Left ventricle myocardium inferior (tissue), 1 donor: ENCODE results near the gene GUCA2B. TPM values are rescaled to one million over a fixed set of nuclear protein-coding genes. Genes with fewer than 3 reads are reported as not detected.

ENCODE experiments used
- DNase-seq: peaks from one replicate; pipeline ENCODE4 v3.0.0-alpha.2; 2020
- H3K27ac ChIP-seq: fragments of 200-600 bp; replicated peaks from 2 replicates; pipeline ENCODE4 v1.8.0; 2021
- H3K27me3 ChIP-seq: fragments of 200-600 bp; 2 replicates; pipeline ENCODE4 v1.8.0; 2021; ENCODE audit warnings: low read depth
- H3K36me3 ChIP-seq: fragments of 200-600 bp; 2 replicates; pipeline ENCODE4 v1.8.0; 2021
- H3K4me1 ChIP-seq: fragments of 200-600 bp; 2 replicates; pipeline ENCODE4 v1.8.0; 2021
- H3K4me3 ChIP-seq: fragments of 200-600 bp; 2 replicates; pipeline ENCODE4 v1.8.0; 2021; ENCODE audit warnings: mild to moderate bottlenecking, moderate library complexity
- H3K9me3 ChIP-seq: fragments of 200-600 bp; replicated peaks from 2 replicates; pipeline ENCODE4 v1.8.0; 2021
- intact Hi-C: fragments of 100-400 bp; cut with micrococcal nuclease; formaldehyde crosslinking; loops from one replicate; pipeline ENCODE4 v1.11.0; 2022
- total RNA-seq: library from RNA; stranded (reverse); fragmentation: NEBNext Ultra II Directional; extraction: Animal tissue kit (Norgen Biotek cat#: 25700); gene quantifications from one replicate; pipeline ENCODE4 v1.2.1, GENCODE V29; 2021
- TF ChIP-seq, protein P1 (sequence below): fragments of 200-600 bp; IDR thresholded peaks from 2 replicates; pipeline ENCODE4 v1.8.0; 2021; ENCODE audit warnings: antibody characterized with exemption, mild to moderate bottlenecking, borderline replicate concordance
- donor health status: DM: no; HTN: yes; CAD: no; lungs with severe emphysema.

GUCA2B gene
- total RNA-seq, 1 donor from 2014 or later = not detected

GRCh38 chr1:42146626-42147320, 6.4 kb upstream of the GUCA2B start:
- no peaks in the 10 kb centered on the region for H3K36me3 ChIP-seq
- intact Hi-C loops = no loop called here
- TF ChIP-seq, protein P1, sequence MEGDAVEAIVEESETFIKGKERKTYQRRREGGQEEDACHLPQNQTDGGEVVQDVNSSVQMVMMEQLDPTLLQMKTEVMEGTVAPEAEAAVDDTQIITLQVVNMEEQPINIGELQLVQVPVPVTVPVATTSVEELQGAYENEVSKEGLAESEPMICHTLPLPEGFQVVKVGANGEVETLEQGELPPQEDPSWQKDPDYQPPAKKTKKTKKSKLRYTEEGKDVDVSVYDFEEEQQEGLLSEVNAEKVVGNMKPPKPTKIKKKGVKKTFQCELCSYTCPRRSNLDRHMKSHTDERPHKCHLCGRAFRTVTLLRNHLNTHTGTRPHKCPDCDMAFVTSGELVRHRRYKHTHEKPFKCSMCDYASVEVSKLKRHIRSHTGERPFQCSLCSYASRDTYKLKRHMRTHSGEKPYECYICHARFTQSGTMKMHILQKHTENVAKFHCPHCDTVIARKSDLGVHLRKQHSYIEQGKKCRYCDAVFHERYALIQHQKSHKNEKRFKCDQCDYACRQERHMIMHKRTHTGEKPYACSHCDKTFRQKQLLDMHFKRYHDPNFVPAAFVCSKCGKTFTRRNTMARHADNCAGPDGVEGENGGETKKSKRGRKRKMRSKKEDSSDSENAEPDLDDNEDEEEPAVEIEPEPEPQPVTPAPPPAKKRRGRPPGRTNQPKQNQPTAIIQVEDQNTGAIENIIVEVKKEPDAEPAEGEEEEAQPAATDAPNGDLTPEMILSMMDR = peak; percentile 81
- H3K27me3 ChIP-seq = peaks cover 53% of the 10 kb centered on the region
- H3K9me3 ChIP-seq = no peaks in the 10 kb centered on the region
- no peak overlapping the region for H3K27ac ChIP-seq
- H3K4me1 ChIP-seq = peaks cover under 1% of the 10 kb centered on the region
- no peak overlapping the region for H3K4me3 ChIP-seq
- DNase-seq = peak; percentile 63

DNA sequence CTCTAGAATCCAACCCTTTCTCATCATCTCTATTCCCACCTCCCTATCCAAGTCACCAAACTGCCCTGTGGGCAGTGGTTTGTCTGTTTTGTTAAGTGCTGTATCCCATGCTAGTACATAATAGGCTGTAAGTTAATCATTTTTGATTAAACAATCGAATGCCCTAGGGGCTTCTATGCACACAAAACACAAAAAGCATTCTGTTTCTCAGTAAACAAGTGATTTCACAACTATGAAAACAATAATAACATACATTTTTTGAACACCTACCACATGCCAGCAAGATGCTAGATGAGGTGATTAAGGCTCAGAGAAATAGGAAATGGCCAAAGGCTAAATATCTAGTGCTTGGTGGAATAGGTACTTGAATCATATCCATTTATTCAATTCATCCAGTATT, 5.0 kb upstream of the GUCA2B start:
- H3K4me1 ChIP-seq = peaks cover 11% of the 10 kb centered on the region
- H3K36me3 ChIP-seq = no peaks in the 10 kb centered on the region
- H3K27me3 ChIP-seq = peaks cover 40% of the 10 kb centered on the region
- DNase-seq = no peak
- H3K4me3 ChIP-seq = no peak overlapping the region
- no peak overlapping the region for H3K27ac ChIP-seq
- intact Hi-C loops = no loop called here
- no peaks in the 10 kb centered on the region for H3K9me3 ChIP-seq
- TF ChIP-seq, protein P1 = no peak

DNA sequence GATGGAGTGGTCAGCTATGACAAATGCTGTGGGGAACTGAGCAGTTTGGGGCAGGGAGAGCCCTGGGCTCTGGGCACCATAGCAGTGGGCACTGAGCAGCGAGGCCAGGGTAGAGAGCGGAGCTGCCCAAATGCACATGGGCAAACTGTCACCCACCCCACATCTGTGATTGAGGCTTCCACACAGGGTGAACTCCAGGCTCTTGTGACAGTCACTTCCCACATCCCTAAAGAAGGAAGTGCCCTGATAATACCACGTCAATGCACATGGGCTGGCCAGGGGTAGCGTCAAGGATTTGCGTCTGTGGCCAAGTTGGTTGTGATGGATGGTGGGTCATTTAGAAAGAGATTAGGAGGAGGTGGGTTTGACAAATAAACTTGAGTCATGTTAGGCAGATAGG, 2.6 kb upstream of the GUCA2B start:
- intact Hi-C loops = no loop called here
- peaks cover 15% of the 10 kb centered on the region for H3K27me3 ChIP-seq
- TF ChIP-seq, protein P1 = no peak

DNA sequence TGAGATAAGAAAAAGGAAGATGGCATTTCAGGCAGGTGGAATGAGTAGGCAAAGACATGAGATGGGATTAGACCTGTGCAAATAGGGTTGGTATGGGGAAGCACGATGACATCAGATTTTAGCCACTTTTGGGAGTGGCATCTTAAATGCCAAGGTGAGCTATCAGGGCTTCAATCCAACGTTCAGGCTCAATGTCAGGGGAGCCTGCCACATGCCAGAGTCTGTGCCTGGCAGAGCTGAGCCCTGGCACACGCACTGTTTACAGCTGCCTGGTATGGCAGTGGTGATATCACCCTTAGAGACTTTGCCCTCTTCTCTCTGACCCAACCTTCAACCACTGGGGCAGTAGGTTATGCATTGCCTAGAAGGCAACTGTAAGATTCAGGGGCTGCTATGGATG, 1.1 kb upstream of the GUCA2B start:
- no peak overlapping the region for H3K4me3 ChIP-seq
- peaks cover 4% of the 10 kb centered on the region for H3K27me3 ChIP-seq
- no peaks in the 10 kb centered on the region for H3K36me3 ChIP-seq
- H3K27ac ChIP-seq = no peak overlapping the region
- TF ChIP-seq, protein P1 = no peak
- H3K9me3 ChIP-seq = no peaks in the 10 kb centered on the region
- DNase-seq = peak; percentile 44
- intact Hi-C loops = no loop called here
- peaks cover 11% of the 10 kb centered on the region for H3K4me1 ChIP-seq

More for the DNA sequence above, 2.6 kb upstream of the GUCA2B start:
- Histone ChIP-seq H3K9me3 (no peaks in the 10 kb centered on the region), H3K4me1 (peaks cover 11% of the 10 kb centered on the region), H3K4me3 (no peak overlapping the region), H3K36me3 (no peaks in the 10 kb centered on the region), H3K27ac (no peak overlapping the region)
- DNase-seq = no peak

GRCh38 chr1:42153624-42154023, 414 bp downstream of the GUCA2B start:
- H3K27me3 ChIP-seq = no peaks in the 10 kb centered on the region
- no peak for DNase-seq
- H3K4me3 ChIP-seq = no peak overlapping the region
- H3K27ac ChIP-seq = no peak overlapping the region
- intact Hi-C loops = no loop called here
- no peaks in the 10 kb centered on the region for H3K9me3 ChIP-seq
- TF ChIP-seq, protein P1 = no peak
- H3K36me3 ChIP-seq = no peaks in the 10 kb centered on the region
- H3K4me1 ChIP-seq = peaks cover 11% of the 10 kb centered on the region
